T-helper 1 cell (primary cell): ENCODE measurements around the gene TBC1D14.

Experiments used
- DNase-seq, 5 donors: peaks; one replicate each; pipeline ENCODE4 v3.0.0-alpha.2; 2012 to 2020

TBC1D14 gene

GRCh38 chr4:7024336-7024890 lies 114.8 kb downstream of the TBC1D14 start:
- no peak for DNase-seq

DNA sequence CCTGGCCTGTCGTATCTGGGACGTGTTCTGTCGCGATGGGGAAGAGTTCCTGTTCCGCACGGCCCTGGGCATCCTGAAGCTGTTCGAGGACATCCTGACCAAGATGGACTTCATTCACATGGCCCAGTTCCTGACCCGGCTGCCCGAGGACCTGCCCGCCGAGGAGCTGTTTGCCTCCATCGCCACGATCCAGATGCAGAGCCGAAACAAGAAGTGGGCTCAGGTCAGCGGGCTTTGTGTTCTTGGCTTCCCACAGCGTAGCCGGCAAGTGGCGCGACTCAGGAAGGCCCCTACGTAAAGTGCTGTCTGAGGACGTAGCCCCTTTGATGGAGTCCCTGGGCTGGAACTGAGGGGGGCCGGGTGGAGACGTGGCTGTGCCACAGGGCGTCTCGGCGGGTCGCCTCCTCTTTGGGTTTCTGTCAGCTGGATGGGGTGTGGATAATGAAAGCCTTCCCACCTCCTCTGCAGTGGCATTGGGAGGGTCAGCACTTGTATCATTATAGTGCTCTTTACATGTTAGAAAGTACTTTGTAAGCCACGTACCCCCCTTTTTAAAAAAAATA lies 115.5 kb downstream of the TBC1D14 start:
- DNase-seq, result no peak

DNA sequence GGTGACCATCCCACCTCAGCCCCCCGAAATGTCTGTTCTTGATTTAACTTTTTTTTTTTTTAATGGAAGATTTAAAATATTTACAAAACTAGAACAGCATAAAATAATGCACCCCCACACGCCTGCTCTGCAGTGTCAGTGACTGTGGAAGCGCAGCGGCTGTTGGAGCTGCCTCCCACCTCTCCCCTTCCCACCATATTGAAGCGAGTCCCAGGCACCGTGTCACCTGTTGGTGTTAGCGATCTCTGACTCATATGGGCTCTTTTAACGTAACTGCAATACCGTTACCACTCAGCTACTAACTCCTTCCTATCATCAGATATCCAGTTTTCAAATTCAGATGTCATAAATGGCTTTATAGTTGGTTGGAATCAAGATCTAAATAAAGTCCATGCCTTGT lies 116.5 kb downstream of the TBC1D14 start:
- DNase-seq, result no peak

GRCh38 chr4:7027284-7027683 lies 117.7 kb downstream of the TBC1D14 start:
- DNase-seq, result no peak

DNA sequence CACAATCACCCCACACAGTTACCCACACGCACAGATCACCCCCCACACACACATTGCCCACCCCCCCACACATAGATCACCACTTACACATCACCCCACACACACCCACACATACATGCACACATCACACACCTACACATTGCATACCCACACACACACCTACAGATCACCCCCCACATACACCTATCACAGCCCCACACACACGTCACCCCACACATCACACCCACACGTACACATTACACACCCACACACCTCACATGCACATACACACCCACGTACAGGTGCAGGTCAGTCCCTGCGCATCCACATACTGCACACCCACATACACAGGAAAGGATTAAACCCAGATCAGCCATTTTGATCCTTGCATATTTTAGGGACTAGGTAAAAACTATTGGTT lies 118.3 kb downstream of the TBC1D14 start:
- no peak for DNase-seq

DNA sequence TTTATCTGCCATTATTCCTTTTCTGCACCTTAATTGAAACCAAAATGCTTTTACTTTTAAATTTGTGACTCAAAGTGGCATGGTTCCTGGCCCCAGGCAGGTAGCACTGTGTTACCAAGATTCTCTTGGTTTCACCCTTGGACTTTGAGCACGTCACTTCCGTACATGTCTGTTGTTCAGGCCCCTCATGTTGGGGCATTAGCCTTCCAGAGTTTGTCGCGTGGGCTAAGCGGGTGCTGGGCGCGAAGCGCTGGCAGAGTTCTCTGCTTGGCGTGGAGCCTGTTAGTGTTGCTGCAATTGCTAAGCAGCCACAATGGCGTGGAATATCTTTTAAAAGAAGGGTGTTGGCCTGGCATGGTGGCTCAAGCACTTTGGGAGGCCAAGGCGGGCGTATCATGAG lies 119.6 kb downstream of the TBC1D14 start:
- DNase-seq, result no peak

- no peak for DNase-seq
These were observed 120.3 kb downstream of the TBC1D14 start for GRCh38 chr4:7029921-7030320.

DNA sequence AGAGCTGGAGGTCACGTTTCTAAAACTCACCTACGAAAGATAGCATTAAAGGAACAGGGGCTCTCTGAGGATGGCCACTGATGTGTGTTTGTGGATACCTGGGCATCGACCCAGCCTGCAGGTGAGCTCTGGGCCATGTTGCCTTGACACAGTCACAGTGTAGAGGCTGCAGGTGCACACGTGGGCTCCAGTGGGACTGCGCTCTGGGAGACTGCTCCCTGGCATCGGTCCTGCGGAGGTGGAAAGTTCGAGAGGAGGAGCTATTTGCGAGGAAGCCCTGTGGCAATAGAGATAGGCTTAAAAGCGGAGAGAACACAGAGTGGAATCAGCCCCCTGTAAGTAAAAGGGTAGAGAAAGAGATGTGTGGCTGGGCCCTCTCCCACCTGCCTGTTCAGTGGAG lies 121.2 kb downstream of the TBC1D14 start:
- DNase-seq, result no peak

DNA sequence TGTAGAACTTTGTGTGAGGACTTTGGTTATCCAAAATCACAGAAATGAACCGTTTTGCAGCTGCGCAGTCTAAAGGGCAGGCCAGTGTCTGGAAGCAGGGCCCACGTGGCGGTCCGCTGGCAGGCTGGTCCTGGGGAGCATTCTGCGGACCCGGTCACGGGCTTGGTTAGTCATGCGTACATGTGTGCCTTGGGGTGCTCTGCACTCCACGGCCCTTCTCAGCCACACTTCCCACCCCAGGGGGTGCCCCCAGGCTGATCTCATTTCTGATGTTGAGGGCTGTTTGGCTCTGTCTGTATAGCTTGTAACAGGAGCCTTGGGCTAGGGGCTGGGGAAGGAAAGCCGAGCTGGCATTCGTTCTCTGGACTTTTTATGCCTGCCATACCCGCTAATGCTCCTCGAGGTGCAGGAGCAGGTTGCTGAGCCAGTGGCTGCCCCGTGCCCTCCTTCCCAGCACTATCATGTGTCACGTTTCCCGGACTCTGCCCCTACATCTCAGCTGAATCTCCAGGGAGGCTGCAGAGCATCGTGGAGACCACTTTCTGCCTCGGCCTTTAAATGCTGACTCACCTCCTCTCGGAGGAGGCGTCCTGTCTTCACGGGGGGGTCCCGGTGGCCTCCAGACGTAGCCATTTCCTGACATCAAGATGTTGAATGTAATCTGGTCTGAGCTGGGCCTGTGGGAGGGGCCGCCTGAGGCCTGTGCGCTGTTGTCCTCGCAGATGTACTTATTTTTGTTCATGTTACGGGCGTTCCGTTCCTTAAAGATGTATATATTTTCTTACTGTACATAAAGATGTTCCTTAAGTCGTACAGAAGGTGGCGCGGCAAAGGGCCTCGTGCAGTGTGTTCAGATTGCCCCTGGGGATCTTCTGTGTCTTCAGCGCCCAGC lies 122.2 kb downstream of the TBC1D14 start:
- DNase-seq, result no peak

GRCh38 chr4:7032596-7032995 lies 123.0 kb downstream of the TBC1D14 start:
- no peak for DNase-seq

DNA sequence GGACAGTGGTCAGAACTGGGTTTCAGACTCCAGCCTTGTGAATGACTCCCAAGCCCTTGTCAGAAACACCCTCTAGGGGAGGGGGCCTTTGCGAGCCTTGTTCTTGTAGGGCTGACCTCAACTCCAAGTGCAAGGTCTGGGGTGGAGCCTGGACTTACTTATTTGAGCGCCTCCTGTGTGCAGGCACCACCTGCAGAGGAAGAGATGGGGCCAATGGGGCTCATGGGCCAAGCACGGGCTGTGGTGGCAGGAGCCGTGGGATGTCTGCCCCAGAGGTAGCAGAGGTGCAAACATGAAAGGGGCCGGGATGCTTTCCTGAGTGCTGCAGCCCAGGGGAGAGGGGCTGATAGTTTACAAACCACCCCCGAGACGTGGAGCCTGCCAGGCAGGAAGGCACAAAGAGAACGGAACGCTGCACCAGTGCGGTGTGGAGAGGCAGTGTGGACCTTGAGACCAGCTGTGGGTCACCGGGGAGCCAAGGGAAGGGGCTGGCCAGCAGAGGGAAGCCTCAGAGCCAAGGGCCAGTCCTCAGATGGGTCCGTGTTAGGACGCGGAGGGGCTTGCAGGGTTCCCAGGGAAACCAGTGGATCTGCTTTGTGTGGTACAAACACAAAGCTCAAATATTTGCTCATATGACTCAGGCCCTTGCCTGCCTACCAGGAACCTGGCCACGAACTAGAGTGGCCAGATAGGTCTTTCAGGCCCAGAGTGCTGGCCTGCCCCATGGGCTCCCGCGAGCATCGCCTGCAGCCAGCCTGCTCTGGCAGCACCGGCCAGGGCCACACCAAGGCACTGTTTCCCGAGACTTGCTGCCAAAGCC lies 124.8 kb downstream of the TBC1D14 start:
- DNase-seq, result no peak

GRCh38 chr4:7037425-7037824 lies 127.8 kb downstream of the TBC1D14 start:
- no peak for DNase-seq

- no peak for DNase-seq
These were observed 131.1 kb downstream of the TBC1D14 start for GRCh38 chr4:7040765-7041164.

GRCh38 chr4:7041246-7041645 lies 131.6 kb downstream of the TBC1D14 start:
- DNase-seq, result no peak

GRCh38 chr4:7041801-7042502 lies 132.3 kb downstream of the TBC1D14 start:
- peak in 1 of 5 donors; percentile 7 for DNase-seq

GRCh38 chr4:7042503-7043283 lies 133.1 kb downstream of the TBC1D14 start:
- DNase-seq, result peak; percentile 82 to 95 (median 88)

DNA sequence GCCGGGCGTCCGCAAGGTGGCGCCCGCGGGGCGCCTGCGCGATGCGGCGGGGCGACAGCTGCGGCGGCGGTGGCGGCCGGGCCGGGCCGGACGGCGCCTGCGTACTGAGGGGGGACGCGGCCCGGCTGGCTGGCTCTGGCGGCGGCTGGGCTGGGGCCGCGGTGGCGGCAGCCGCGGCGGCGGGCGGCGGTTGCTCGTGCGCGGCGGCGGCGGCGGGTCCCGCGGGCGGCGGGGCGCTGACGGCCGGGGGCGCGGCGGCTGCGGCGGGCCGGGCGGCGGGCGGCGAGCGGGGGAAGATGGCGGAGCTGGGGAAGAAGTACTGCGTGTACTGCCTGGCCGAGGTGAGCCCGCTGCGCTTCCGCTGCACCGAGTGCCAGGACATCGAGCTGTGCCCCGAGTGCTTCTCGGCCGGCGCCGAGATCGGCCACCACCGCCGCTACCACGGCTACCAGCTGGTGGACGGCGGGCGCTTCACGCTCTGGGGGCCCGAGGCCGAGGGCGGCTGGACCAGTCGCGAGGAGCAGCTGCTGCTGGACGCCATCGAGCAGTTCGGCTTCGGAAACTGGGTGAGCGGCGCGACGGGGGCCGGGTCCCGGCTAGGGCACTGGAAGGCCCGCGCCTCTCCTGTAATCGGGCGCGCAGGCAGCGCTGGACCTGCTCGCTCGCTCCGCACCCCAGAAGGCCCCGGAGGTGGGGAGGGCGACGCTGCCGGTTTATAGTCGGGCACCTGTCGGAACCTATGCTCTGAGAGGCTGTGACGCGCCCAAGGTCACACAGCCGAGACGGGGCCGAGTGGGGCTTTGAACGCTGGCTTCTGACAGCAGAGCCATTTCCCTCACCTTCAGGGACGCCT lies 133.9 kb downstream of the TBC1D14 start, which contains the start of gene TADA2B:
Gene TADA2B, plus strand, starts transcription at position 89 of the 853 bp plus-strand sequence. Its CDS starts 208 bp downstream, at position 297.
- peak; percentile 21 to 61 (median 42) for DNase-seq

DNA sequence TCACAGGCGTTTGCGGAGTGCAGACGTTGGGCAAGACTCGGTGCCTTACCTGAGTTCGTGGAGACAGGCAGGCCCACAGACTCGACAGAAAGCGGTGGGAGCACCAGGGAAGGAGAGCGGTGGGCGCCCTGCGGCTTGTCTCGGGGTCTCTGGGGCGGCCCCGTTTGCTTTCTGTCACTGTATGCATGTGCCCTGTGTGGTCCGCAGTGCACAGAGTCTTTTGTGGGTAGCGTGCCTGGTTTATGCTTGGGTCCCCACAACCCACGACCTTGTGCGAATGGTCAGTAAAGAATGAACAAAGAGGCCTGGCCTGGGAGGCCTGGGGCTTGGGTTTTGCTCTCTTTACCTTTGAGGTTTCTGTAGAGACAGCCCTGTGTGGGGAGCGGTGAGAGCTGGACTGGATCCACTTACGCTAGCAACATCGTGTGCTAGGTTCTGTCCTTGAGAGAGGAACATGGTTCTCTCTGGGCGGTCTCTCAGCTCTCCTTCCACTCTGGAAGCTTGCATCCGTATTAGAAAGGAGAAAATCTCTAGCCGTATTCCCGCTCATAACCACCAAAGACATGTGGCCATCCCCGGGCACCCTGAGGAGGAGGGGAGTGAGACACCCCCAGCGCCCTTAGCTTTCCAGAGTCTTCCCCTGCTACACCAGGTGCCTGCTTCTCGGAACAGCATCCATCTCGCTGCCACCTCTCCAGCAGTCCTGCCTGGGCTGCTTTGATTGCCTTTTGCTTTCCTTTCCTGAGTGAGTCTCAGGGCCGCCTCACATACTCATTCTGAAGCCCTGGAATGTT lies 134.7 kb downstream of the TBC1D14 start:
- no peak for DNase-seq

- DNase-seq, result no peak
These were observed 135.9 kb downstream of the TBC1D14 start for GRCh38 chr4:7045553-7045952.
